GF-D8 (cell line): Measurements from ENCODE around the gene APOL1.
A peak's percentile ranks its signal among the peaks of the same experiment; 100 is the strongest.
"Not testable (repeated sequence)": the region's sequence is repeated elsewhere in the genome, so short reads cannot be mapped to it uniquely, and the experiment has no call there.

Experiments used
- DNase-seq: peaks from one replicate; lab custom pipeline; 2025; lab: John Stamatoyannopoulos, UW

The APOL1 gene

GRCh38 chr22:36267058-36267457 lies 14.1 kb downstream of the APOL1 start:
- no peak for DNase-seq

- no peak for DNase-seq
Observed at GRCh38 chr22:36267896-36268485, 15.1 kb downstream of the APOL1 start.

- not testable (repeated sequence) for DNase-seq
Observed at GRCh38 chr22:36271231-36271630, 18.3 kb downstream of the APOL1 start.

GRCh38 chr22:36271951-36272350 lies 19.0 kb downstream of the APOL1 start:
- not testable (repeated sequence) for DNase-seq

GRCh38 chr22:36274531-36274930 lies 21.6 kb downstream of the APOL1 start:
- no peak for DNase-seq

- DNase-seq = no peak
Observed at GRCh38 chr22:36277482-36278291, 24.8 kb downstream of the APOL1 start.

- DNase-seq = peak; percentile 88
Observed at GRCh38 chr22:36279219-36279666, 26.3 kb downstream of the APOL1 start.

GRCh38 chr22:36280379-36280778 lies 27.4 kb downstream of the APOL1 start:
- DNase-seq = no peak

- DNase-seq = no peak
Observed at GRCh38 chr22:36281781-36282327, 28.9 kb downstream of the APOL1 start.

GRCh38 chr22:36282328-36282831 lies 29.4 kb downstream of the APOL1 start:
- DNase-seq = no peak

GRCh38 chr22:36284171-36284571 lies 31.2 kb downstream of the APOL1 start:
- DNase-seq = no peak

GRCh38 chr22:36285017-36285416 lies 32.1 kb downstream of the APOL1 start:
- DNase-seq = no peak

- DNase-seq = no peak
Observed at GRCh38 chr22:36285545-36285944, 32.6 kb downstream of the APOL1 start.

GRCh38 chr22:36286096-36286957 lies 33.4 kb downstream of the APOL1 start:
- no peak for DNase-seq

GRCh38 chr22:36287881-36288515 lies 35.1 kb downstream of the APOL1 start:
- no peak for DNase-seq

GRCh38 chr22:36288571-36289405 lies 35.9 kb downstream of the APOL1 start:
- DNase-seq = no peak

GRCh38 chr22:36289406-36289870 lies 36.5 kb downstream of the APOL1 start:
- DNase-seq = no peak

GRCh38 chr22:36289948-36290371 lies 37.0 kb downstream of the APOL1 start:
- not testable (repeated sequence) for DNase-seq

- DNase-seq = not testable (repeated sequence)
Observed at GRCh38 chr22:36290391-36291075, 37.6 kb downstream of the APOL1 start.
